Middle frontal gyrus (tissue), 1 donor: Measurements from ENCODE around the gene SSBP2.
A peak's percentile ranks its signal among the peaks of the same experiment; 100 is the strongest.
"Not testable (repeated sequence)": the region's sequence is repeated elsewhere in the genome, so short reads cannot be mapped to it uniquely, and the experiment has no call there.

Source experiments
- DNase-seq: peaks from one replicate; pipeline ENCODE4 v3.0.0-alpha.2; 2015; ENCODE audit warnings: low spot score; ENCODE audit errors: extremely low spot score

Gene SSBP2

GRCh38 chr5:81533629-81534405 lies 217.1 kb downstream of the SSBP2 start:
- no peak for DNase-seq

DNA sequence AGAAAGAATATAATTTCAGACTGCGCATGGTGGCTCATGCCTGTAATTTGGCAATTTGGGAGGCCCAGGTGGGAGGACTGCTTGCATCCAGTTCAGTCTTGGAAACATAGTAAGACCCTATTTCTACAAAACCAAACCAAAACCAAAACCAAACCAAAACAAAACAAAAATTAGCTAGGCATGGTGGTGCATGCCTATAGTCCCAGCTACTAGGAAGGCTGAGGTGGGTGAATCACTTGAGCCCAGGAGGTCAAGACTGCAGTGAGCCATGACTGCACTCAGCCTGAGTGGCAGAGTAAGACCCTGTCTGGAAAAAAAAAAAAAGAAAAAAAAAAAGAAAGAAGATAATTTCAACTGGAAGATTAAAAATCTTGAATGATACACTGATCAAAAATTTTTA lies 220.0 kb downstream of the SSBP2 start:
- DNase-seq, result no peak

DNA sequence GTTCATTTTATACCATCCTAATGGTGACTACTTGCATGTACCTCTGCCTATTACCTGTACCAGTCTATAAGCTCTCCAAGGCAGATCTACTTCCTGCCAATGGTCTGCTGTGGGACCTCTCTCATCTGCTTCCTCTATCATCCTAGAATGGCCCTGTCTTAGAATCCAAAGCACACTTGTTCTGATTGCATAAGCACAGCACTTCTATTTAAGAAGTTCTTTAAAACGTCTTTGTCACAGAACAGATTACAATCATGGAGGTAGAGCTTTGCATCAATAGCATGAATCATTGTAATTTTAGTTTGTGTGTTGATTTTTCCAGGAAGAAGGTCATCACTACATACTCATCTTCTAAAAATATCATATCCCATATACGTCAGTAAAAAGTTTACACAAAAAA lies 225.2 kb downstream of the SSBP2 start:
- no peak for DNase-seq

- DNase-seq, result no peak
Measured at GRCh38 chr5:81524015-81524414, 226.9 kb downstream of the SSBP2 start.

DNA sequence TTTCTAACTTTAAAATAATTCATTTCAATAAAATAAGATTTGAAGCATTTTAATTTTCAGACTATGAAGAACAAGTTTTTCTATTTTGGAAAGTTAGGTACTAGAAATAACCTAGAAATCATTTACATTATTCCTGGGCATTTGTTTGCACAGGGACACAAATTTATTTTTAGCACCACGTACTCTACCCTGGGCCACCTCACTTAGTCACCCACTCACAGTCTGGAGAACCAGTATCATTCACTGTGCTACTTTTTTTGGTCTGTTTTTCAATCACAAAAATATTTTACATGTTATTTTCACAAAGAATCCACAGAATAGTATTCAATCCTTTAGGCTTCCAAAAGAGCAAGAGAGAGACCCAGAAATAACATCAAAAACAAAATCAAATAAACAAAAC lies 228.3 kb downstream of the SSBP2 start:
- no peak for DNase-seq

DNA sequence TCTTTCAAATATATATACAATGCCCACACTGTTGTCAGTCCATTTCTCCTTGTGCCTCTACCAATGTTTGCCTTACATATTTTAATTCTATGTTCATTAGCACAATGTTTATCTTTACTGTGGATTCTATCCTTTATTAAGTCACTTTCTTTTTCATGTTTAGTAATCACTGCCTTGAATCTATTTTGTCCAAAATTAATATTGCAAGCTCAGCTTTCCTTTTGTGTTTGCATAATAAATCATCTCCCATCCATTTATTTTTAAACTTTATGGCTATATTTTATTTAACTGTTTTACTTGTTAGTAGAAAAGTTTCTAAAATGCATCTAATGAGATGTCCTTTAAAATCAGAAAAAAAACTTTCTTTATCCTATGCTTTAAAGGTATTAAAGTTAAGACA lies 230.1 kb downstream of the SSBP2 start:
- no peak for DNase-seq

DNA sequence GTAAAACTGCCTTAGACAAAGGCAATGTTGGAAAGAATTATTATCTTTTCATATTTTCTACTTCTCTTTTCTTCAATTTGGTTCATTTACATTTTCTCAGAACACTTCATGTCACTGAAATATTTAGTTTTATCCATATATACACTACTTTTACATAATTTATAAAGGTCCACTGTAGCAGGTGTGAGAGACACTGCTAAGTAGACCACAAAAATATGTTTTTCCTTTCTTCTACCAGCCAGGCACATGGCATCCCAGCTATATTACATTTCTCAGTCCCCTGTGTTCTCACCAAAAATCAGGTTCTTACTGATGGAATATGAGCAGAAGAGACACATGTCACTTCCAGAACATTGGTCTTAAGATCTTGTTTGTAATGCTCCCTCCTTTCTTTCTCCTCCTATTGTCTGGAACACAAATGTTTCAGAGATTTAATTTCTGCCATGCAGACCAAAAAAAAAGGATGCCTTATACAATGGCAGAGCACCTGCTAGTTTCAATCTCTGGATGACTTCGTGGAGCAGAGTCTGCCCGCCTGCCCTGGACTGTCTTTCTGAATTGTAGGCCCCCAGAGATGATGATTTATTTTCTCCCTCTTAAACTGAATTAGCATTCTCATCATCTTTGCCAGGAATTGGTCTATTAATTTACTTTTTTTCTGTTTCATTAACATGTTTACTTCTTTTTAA lies 231.5 kb downstream of the SSBP2 start:
- no peak for DNase-seq

DNA sequence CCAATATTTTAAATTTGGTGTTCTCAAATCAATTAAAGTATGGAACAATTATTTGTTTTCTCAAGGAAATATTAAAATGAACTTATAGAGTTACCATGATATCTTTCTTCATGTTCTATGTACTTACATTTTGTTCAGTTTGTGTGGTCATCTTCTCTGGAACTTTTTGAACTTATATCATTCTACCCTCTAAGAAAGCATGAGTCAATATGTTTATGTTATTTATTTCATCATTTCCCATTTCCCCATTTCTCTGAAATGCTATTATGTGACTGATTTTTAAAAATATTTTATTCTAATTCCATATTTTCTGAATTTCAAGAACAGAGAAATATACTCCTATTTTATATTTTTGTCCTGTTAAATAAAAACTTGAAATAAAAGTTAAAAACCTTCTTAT lies 233.4 kb downstream of the SSBP2 start:
- no peak for DNase-seq

DNA sequence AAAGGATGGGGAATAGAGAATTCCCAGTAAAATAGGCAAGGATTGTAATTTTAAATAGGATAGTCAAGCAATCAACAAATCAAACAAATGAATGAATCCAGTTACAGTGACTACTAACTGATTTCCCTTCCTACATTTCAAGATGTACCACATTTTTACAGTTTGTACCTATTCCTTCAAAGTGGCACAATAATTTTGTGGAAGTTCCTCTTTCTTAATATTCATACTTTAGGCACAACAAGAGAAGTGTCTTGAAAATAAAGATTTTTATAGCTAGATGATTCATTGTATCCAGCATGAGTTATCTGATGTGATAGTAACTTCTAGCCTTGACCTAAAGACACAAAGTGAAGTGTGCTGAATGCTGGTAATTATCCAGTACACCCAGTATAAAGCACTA lies 234.8 kb downstream of the SSBP2 start:
- no peak for DNase-seq

GRCh38 chr5:81513982-81514381 lies 236.9 kb downstream of the SSBP2 start:
- no peak for DNase-seq

GRCh38 chr5:81513473-81513872 lies 237.4 kb downstream of the SSBP2 start:
- DNase-seq, result no peak

- peak; percentile 66 for DNase-seq
Measured at GRCh38 chr5:81506900-81507588, 243.9 kb downstream of the SSBP2 start.

- no peak for DNase-seq
Measured at GRCh38 chr5:81506378-81506777, 244.5 kb downstream of the SSBP2 start.

GRCh38 chr5:81505672-81506071 lies 245.2 kb downstream of the SSBP2 start:
- DNase-seq, result no peak

DNA sequence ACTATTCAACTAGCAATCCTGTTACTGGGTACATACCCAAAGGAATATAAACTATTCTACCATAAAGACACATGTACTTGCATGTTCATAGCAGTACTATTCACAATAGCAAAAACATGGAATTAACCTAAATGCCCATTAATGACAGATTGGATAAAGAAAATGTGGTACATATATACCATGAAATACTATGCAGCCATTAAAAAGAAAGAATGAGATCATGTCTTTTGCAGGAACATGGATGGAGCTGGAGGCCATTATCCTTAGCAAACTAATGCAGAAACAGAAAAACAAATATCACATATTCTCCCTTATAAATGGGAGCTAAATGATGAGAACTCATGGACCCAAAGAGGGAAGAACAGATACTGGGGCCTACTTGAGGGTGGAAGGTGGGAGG lies 247.3 kb downstream of the SSBP2 start:
- not testable (repeated sequence) for DNase-seq

GRCh38 chr5:81495286-81495685 lies 255.6 kb downstream of the SSBP2 start:
- no peak for DNase-seq

- no peak for DNase-seq
Measured at GRCh38 chr5:81488862-81489261, 262.0 kb downstream of the SSBP2 start.

- DNase-seq, result no peak
Measured at GRCh38 chr5:81486711-81487110, 264.2 kb downstream of the SSBP2 start.

- no peak for DNase-seq
Measured at GRCh38 chr5:81482595-81482994, 268.3 kb downstream of the SSBP2 start.

GRCh38 chr5:81473395-81473794 lies 277.5 kb downstream of the SSBP2 start:
- DNase-seq, result not testable (repeated sequence)

DNA sequence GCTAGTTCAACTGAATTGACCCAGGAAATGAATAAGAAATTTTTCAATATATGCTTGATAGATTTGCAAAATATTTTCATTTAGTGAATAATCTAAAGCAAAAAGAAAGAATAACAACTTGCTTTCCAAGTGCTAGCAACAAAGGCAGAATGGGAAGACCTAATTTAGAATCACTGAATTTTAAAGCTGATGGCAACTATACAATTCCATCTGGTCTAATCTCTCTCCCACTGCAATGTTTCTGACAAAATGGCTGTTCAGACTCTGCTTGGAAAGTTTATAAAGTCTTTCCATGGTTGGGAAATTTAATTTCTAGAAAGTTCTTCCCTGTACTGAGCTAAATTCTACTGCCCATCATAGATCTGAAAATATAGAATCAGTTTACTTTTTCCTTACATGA lies 281.2 kb downstream of the SSBP2 start:
- no peak for DNase-seq

DNA sequence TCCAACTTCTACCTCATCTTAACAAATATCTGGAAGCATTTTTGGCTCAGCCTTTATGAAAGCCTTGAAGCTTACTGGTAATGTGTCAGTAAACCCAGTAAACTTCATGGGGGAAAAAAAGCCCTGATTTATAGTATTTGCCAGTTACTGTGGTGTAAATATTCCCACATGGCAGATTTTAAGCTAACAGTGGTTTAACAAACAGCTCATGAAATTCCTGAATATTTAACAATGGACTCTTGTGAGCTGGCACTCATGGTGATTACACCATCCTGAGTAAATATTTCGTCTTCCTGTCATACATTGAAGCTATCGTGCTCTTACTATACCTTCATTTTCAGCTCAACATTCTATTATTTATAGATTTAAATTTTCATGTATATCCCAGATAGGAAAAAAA lies 300.0 kb downstream of the SSBP2 start:
- DNase-seq, result no peak
